C4-2B (cell line): ENCODE data around the gene MAST4.
A peak's percentile ranks its signal among the peaks of the same experiment; 100 is the strongest.

Experiments
- H3K27ac ChIP-seq: fragments of 450-650 bp; 2 replicates; pipeline ENCODE4 v1.5.1; 2017
- CTCF ChIP-seq: fragments of 450-650 bp; conservative IDR thresholded peaks from 2 replicates; pipeline ENCODE4 v1.5.1; 2017; ENCODE audit warnings: mild to moderate bottlenecking
- ZFX ChIP-seq: fragments of 450-650 bp; IDR thresholded peaks from 2 replicates; pipeline ENCODE4 v1.6.1; 2017

The MAST4 gene

GRCh38 chr5:67203701-67204074 lies 607.5 kb downstream of the MAST4 start:
- TF ChIP-seq ZFX: no peak
- TF ChIP-seq CTCF: no peak
- H3K27ac ChIP-seq: no peak overlapping the region

GRCh38 chr5:67204821-67205220 lies 608.6 kb downstream of the MAST4 start:
- TF ChIP-seq CTCF (no peak), ZFX (no peak)
- no peak overlapping the region for H3K27ac ChIP-seq

DNA sequence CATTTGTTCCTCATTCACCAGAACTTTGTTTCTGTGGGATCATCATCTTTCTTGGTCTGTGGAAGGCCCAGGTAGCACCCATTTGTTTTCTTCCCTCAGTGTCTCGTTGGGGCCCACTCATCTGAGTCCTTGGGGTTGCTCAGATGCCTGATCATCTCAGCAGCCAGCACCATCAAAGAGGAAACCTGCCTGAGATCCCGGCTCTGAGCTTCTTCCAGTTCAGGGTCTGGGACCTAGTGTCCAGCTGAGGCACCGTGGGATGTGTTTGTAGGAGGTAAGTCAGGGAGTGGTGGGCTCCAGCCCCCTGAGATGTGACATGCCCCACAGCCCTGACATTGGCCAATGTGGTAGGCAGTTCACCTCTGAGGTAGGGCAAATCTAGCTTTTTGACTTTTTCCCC lies 609.8 kb downstream of the MAST4 start:
- H3K27ac ChIP-seq: no peak overlapping the region
- TF ChIP-seq ZFX: no peak
- no peak for TF ChIP-seq CTCF

GRCh38 chr5:67206461-67206860 lies 610.3 kb downstream of the MAST4 start:
- no peak overlapping the region for H3K27ac ChIP-seq
- no peak for TF ChIP-seq ZFX
- no peak for TF ChIP-seq CTCF

DNA sequence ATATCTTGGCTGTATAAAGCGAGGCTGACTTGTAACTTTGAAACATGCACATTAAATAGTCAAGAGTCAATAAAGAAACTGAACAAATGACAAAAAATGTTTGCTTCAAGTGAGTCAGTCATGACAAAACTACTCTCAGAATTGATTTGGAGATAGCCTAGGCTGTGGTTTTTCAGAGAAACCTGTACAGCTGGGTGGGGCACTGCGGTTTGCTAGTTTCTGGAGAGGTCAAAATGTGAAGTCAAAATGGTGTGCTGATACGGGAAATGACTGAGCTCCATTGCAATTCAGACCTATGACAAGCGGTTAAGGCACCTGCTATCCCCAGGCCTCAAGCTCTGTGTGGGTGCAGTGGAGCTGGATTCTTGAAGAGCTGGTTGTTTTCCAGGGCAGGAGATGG lies 610.7 kb downstream of the MAST4 start:
- no peak overlapping the region for H3K27ac ChIP-seq
- TF ChIP-seq ZFX (no peak), CTCF (no peak)

DNA sequence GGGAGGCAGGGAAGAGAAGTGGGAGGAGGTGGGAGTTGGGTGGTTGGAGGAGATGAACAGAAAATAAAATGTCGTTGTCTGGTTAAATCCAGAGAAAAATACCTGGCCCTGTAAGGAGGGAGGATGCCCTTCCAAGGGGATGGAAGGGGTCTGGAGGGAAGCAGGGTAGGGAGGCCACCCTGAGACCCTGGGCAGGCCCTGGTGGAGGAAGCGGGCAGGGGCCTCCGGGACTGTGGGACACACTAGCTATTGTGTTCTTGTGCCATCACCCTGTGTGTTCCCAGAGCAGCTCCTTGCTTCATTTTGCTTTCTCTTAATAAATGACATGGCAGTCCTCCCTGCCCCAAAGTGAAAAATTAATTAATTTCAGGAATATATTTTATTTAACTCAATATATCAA lies 612.2 kb downstream of the MAST4 start:
- H3K27ac ChIP-seq: no peak overlapping the region
- no peak for TF ChIP-seq ZFX
- no peak for TF ChIP-seq CTCF

DNA sequence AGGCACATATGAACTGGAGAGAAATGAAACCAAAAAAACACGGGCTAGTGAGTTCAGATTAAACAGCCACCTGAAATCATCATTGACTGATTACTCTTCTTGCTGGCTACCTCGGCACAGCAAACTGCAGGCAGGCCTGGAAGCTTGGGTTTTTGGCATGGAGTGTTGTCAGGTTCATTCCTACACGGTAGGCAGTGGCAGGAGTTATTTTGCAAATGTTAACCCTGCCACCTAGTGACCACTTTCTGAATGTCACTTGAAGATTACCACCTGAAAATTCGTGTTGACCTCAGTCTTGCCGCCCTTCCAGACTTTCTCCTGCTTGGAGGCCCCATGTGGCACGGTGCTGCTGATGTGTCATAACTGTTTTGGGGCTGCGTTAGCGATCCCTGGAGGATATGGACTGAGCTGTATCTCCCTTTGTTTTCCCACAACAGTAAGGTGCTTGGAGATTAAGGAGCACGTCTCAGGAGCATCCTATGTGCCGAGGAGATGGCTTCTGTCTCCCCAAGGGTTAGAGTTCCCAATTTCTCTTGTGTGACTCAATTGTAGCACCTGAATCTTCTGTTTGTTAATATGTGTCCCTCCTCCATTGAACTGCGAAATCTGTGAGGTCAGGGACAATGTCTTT lies 613.1 kb downstream of the MAST4 start:
- TF ChIP-seq CTCF (peak; percentile 87), ZFX (no peak)
- no peak overlapping the region for H3K27ac ChIP-seq
